Measurements from ENCODE around the gene TFCP2L1. TPM values are rescaled to one million over a fixed set of nuclear protein-coding genes. Genes with fewer than 3 reads are reported as not detected.

TFCP2L1 gene
- total and polyA plus RNA-seq, 2 experiments from 2014 or later = 0.94 to 6.4 TPM

DNA sequence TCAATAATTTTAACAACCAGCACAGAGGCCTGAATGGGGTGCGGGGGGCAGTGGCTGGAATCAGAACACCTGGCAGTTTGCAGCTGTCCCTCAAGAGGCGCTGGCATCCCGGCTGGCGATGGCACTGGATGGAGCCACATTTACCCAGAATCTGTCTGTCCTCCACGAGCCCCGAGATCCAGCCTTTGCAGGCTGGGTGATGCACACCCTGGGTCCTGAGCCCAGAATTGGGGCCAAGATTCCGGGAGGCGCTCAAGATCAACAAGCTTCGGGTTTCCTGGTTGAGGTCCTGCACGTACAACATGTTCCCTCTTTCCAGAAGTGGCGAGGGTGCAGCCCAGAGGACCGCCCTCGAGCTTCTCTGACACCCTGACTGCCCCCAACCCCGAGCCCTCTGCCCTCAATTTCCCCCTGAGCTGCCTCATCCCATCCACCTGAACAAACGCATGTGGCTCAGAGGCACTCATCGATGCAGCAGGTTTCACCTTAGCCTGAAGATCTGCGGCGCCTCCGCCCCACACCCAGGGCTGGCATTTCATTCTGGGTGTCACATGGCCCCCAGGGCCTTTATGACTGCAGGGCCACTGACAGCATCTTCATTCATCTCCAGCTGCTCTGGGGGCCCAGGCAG is 97.5 kb downstream of the TFCP2L1 start (continued):
- TF ChIP-seq, protein P1, sequence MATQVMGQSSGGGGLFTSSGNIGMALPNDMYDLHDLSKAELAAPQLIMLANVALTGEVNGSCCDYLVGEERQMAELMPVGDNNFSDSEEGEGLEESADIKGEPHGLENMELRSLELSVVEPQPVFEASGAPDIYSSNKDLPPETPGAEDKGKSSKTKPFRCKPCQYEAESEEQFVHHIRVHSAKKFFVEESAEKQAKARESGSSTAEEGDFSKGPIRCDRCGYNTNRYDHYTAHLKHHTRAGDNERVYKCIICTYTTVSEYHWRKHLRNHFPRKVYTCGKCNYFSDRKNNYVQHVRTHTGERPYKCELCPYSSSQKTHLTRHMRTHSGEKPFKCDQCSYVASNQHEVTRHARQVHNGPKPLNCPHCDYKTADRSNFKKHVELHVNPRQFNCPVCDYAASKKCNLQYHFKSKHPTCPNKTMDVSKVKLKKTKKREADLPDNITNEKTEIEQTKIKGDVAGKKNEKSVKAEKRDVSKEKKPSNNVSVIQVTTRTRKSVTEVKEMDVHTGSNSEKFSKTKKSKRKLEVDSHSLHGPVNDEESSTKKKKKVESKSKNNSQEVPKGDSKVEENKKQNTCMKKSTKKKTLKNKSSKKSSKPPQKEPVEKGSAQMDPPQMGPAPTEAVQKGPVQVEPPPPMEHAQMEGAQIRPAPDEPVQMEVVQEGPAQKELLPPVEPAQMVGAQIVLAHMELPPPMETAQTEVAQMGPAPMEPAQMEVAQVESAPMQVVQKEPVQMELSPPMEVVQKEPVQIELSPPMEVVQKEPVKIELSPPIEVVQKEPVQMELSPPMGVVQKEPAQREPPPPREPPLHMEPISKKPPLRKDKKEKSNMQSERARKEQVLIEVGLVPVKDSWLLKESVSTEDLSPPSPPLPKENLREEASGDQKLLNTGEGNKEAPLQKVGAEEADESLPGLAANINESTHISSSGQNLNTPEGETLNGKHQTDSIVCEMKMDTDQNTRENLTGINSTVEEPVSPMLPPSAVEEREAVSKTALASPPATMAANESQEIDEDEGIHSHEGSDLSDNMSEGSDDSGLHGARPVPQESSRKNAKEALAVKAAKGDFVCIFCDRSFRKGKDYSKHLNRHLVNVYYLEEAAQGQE (IDR thresholded peaks at IDR 0.05; ENCODE audit: unreplicated experiment) = no peak
- TF ChIP-seq NANOG (IDR thresholded peaks at IDR 0.05; ENCODE audit: borderline replicate concordance) = no peak

DNA sequence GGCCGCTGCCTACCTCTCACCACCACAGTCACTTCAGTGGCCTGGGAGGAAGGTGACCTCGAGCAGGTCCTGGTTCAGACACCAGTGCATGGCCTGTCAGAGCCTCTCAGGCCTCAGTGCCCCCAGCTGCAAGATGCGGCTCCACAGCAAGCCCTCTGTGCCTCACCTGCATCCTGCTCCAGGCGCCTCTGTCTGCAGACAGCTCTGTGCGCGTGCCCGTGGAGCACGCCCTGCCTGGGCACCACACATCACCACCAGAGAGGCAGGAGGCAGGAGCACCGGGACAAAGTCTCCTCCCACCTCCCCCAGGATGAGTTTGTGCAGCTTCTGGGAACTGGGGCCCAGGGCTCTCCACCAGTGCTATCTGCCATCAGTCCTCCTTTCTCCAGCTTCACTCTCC is 98.7 kb downstream of the TFCP2L1 start:
- H3K79me2 ChIP-seq (replicated peaks; ENCODE audit: insufficient read depth) = no peaks in the 10 kb centered on the region
- H3K36me3 Mint-ChIP-seq (ENCODE audit: low read depth) = no peaks in the 10 kb centered on the region
- H3K27ac ChIP-seq (ENCODE audit: low read depth) = no peak overlapping the region

DNA sequence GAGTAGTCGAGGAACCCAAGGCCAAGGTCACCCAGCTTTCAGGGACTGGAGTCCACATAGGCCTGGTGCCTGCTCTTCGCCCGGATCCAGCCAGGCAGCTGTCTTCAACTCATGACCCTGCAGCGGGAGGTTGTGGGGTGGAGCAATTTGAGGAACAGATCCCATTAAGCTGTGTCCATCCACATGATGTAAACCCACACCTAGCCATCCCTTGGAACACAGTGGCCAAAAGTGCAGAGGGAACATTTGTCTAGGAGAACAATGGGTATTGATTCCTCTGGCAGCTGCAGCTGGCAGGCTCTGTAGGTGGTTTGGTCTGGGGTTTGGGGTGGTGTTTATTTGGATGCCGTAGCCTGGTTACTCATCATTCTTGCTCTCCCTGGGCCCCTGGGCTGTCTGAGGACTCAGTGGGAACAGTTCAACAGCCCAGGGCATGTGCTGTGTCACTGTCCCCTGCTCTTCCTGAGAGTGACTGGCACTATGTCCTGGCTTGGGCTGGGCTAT is 99.4 kb downstream of the TFCP2L1 start:
- peaks cover 6% of the 10 kb centered on the region for H3K4me1 Mint-ChIP-seq
- H3K79me2 ChIP-seq (replicated peaks; ENCODE audit: insufficient read depth) = no peaks in the 10 kb centered on the region
- no peaks in the 10 kb centered on the region for H4K20me1 ChIP-seq (replicated peaks; ENCODE audit: insufficient read depth)
- no peak overlapping the region for H3K27ac ChIP-seq (ENCODE audit: low read depth)
- H3K27me3 ChIP-seq (ENCODE audit: insufficient read depth) = no peaks in the 10 kb centered on the region
- DNase-seq (ENCODE audit: low spot score) (no peak), ATAC-seq (no peak)
- H3K9me3 Mint-ChIP-seq = no peaks in the 10 kb centered on the region
- H3K4me3 ChIP-seq = no peak overlapping the region
- H3K27ac Mint-ChIP-seq = no peak overlapping the region
- H3K4me2 ChIP-seq = no peak overlapping the region
- no peaks in the 10 kb centered on the region for H3K4me1 ChIP-seq (ENCODE audit: insufficient read depth)
- no peaks in the 10 kb centered on the region for H3K9me2 ChIP-seq (ENCODE audit: insufficient read depth)
- H3K36me3 ChIP-seq (ENCODE audit: insufficient read depth) = no peaks in the 10 kb centered on the region
- H3K4me3 Mint-ChIP-seq = no peak overlapping the region
- H3K36me3 Mint-ChIP-seq (ENCODE audit: low read depth) = no peaks in the 10 kb centered on the region
- H3F3A ChIP-seq (replicated peaks; ENCODE audit: low read depth) = no peaks in the 10 kb centered on the region
- H3K27me3 Mint-ChIP-seq (ENCODE audit: insufficient read depth, low read depth, poor library complexity) = peaks cover 12% of the 10 kb centered on the region
- no peak overlapping the region for H2AFZ ChIP-seq
- TF ChIP-seq EZH2 (IDR thresholded peaks at IDR 0.05; ENCODE audit: low read depth, unreplicated experiment) (no peak), JUNB (IDR thresholded peaks at IDR 0.05; ENCODE audit: unreplicated experiment) (no peak), EZH2phosphoT487 (IDR thresholded peaks at IDR 0.05; ENCODE audit: unreplicated experiment) (no peak), ZNF114 (CRISPR knock-in tag; IDR thresholded peaks at IDR 0.05) (no peak), CREB1 (CRISPR knock-in tag; IDR thresholded peaks at IDR 0.05; ENCODE audit: low read depth) (no peak), NANOG (IDR thresholded peaks at IDR 0.05; ENCODE audit: borderline replicate concordance) (no peak), ZNF331 (CRISPR knock-in tag; IDR thresholded peaks at IDR 0.05; ENCODE audit: low read depth) (no peak), POLR2AphosphoS5 (IDR thresholded peaks at IDR 0.05; ENCODE audit: low read depth) (no peak), STAT1 (IDR thresholded peaks at IDR 0.05; ENCODE audit: unreplicated experiment) (no peak)
- TF ChIP-seq, protein P2, sequence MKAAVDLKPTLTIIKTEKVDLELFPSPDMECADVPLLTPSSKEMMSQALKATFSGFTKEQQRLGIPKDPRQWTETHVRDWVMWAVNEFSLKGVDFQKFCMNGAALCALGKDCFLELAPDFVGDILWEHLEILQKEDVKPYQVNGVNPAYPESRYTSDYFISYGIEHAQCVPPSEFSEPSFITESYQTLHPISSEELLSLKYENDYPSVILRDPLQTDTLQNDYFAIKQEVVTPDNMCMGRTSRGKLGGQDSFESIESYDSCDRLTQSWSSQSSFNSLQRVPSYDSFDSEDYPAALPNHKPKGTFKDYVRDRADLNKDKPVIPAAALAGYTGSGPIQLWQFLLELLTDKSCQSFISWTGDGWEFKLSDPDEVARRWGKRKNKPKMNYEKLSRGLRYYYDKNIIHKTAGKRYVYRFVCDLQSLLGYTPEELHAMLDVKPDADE (IDR thresholded peaks at IDR 0.05) = no peak
- TF ChIP-seq, protein P1 (IDR thresholded peaks at IDR 0.05; ENCODE audit: unreplicated experiment) = no peak
- TF ChIP-seq, protein P3, sequence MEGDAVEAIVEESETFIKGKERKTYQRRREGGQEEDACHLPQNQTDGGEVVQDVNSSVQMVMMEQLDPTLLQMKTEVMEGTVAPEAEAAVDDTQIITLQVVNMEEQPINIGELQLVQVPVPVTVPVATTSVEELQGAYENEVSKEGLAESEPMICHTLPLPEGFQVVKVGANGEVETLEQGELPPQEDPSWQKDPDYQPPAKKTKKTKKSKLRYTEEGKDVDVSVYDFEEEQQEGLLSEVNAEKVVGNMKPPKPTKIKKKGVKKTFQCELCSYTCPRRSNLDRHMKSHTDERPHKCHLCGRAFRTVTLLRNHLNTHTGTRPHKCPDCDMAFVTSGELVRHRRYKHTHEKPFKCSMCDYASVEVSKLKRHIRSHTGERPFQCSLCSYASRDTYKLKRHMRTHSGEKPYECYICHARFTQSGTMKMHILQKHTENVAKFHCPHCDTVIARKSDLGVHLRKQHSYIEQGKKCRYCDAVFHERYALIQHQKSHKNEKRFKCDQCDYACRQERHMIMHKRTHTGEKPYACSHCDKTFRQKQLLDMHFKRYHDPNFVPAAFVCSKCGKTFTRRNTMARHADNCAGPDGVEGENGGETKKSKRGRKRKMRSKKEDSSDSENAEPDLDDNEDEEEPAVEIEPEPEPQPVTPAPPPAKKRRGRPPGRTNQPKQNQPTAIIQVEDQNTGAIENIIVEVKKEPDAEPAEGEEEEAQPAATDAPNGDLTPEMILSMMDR (conservative IDR thresholded peaks at IDR 0.05; ENCODE audit: low read depth in 2 of 2) = no peak

More for the DNA sequence above, 98.7 kb downstream of the TFCP2L1 start:
- Histone ChIP-seq H3K4me3 (no peak overlapping the region), H3K4me1 (ENCODE audit: insufficient read depth) (no peaks in the 10 kb centered on the region), H3F3A (replicated peaks; ENCODE audit: low read depth) (no peaks in the 10 kb centered on the region), H2AFZ (no peak overlapping the region), H3K9me2 (ENCODE audit: insufficient read depth) (no peaks in the 10 kb centered on the region), H4K20me1 (replicated peaks; ENCODE audit: insufficient read depth) (no peaks in the 10 kb centered on the region), H3K4me2 (no peak overlapping the region), H3K36me3 (ENCODE audit: insufficient read depth) (no peaks in the 10 kb centered on the region), H3K27me3 (ENCODE audit: insufficient read depth) (no peaks in the 10 kb centered on the region)
- ATAC-seq = no peak
- no peaks in the 10 kb centered on the region for H3K9me3 Mint-ChIP-seq
- TF ChIP-seq POLR2AphosphoS5 (IDR thresholded peaks at IDR 0.05; ENCODE audit: low read depth) = no peak
- H3K4me1 Mint-ChIP-seq = peaks cover 6% of the 10 kb centered on the region
- H3K27ac Mint-ChIP-seq = no peak overlapping the region
- no peak overlapping the region for H3K4me3 Mint-ChIP-seq
- H3K27me3 Mint-ChIP-seq (ENCODE audit: insufficient read depth, low read depth, poor library complexity) = peaks cover 12% of the 10 kb centered on the region
- DNase-seq (ENCODE audit: low spot score) = no peak

All from GM23338 (cell line).